ENCODE measurements around the gene IWS1. TPM values are rescaled to one million over a fixed set of nuclear protein-coding genes. Genes with fewer than 3 reads are reported as not detected.
"Not testable (repeated sequence)": the region's sequence is repeated elsewhere in the genome, so short reads cannot be mapped to it uniquely, and the experiment has no call there.

IWS1 gene
- total RNA-seq, 1 experiment from 2014 or later: 56.8 TPM

GRCh38 chr2:127545796-127546195 lies 19.5 kb upstream of the IWS1 start:
- Mint-ChIP-seq H3K36me3 (ENCODE audit: insufficient read depth, unreplicated experiment) (no peaks in the 10 kb centered on the region), H3K9me3 (ENCODE audit: unreplicated experiment) (no peaks in the 10 kb centered on the region), H3K4me1 (ENCODE audit: insufficient read depth, unreplicated experiment) (no peaks in the 10 kb centered on the region), H3K4me3 (ENCODE audit: unreplicated experiment) (no peak overlapping the region), H3K27me3 (ENCODE audit: insufficient read depth, unreplicated experiment) (peaks cover 42% of the 10 kb centered on the region), H3K27ac (ENCODE audit: low read depth, unreplicated experiment) (no peak overlapping the region)
- POLR2A ChIA-PET: no interaction called here
- CTCF ChIA-PET: no interaction called here
- DNase-seq (ENCODE audit: unreplicated experiment): no peak
- intact Hi-C loops (cut with micrococcal nuclease): no loop called here
- TF ChIP-seq CTCF (IDR thresholded peaks at IDR 0.05; ENCODE audit: unreplicated experiment): no peak
- BruUV-seq (replicated peaks): no TSS peak

GRCh38 chr2:127545189-127545588 lies 18.9 kb upstream of the IWS1 start:
- Mint-ChIP-seq H3K36me3 (ENCODE audit: insufficient read depth, unreplicated experiment) (no peaks in the 10 kb centered on the region), H3K4me3 (ENCODE audit: unreplicated experiment) (no peak overlapping the region), H3K9me3 (ENCODE audit: unreplicated experiment) (no peaks in the 10 kb centered on the region), H3K4me1 (ENCODE audit: insufficient read depth, unreplicated experiment) (no peaks in the 10 kb centered on the region), H3K27me3 (ENCODE audit: insufficient read depth, unreplicated experiment) (peaks cover 45% of the 10 kb centered on the region), H3K27ac (ENCODE audit: low read depth, unreplicated experiment) (no peak overlapping the region)
- CTCF ChIA-PET: no interaction called here
- TF ChIP-seq CTCF (IDR thresholded peaks at IDR 0.05; ENCODE audit: unreplicated experiment): no peak
- intact Hi-C loops (cut with micrococcal nuclease): no loop called here
- BruUV-seq (replicated peaks): no TSS peak
- DNase-seq (ENCODE audit: unreplicated experiment): no peak
- POLR2A ChIA-PET: interaction anchor here (0.7 kb wide), 1 partner anchor 15 kb away, joined by 3 read pairs; no protein-coding TSS in a partner anchor

GRCh38 chr2:127543013-127543501 lies 16.8 kb upstream of the IWS1 start:
- H3K27ac Mint-ChIP-seq (ENCODE audit: low read depth, unreplicated experiment); intact Hi-C loops (cut with micrococcal nuclease): not testable (repeated sequence)
- peaks cover 44% of the 10 kb centered on the region for H3K27me3 Mint-ChIP-seq (ENCODE audit: insufficient read depth, unreplicated experiment)

GRCh38 chr2:127542231-127542630 lies 15.9 kb upstream of the IWS1 start:
- intact Hi-C loops (cut with micrococcal nuclease): no loop called here
- ChIA-PET CTCF (no interaction called here), POLR2A (no interaction called here)
- Mint-ChIP-seq H3K4me1 (ENCODE audit: insufficient read depth, unreplicated experiment) (no peaks in the 10 kb centered on the region), H3K4me3 (ENCODE audit: unreplicated experiment) (no peak overlapping the region), H3K36me3 (ENCODE audit: insufficient read depth, unreplicated experiment) (peaks cover 6% of the 10 kb centered on the region), H3K27me3 (ENCODE audit: insufficient read depth, unreplicated experiment) (peaks cover 45% of the 10 kb centered on the region), H3K9me3 (ENCODE audit: unreplicated experiment) (no peaks in the 10 kb centered on the region), H3K27ac (ENCODE audit: low read depth, unreplicated experiment) (no peak overlapping the region)
- DNase-seq (ENCODE audit: unreplicated experiment): no peak
- no peak for TF ChIP-seq CTCF (IDR thresholded peaks at IDR 0.05; ENCODE audit: unreplicated experiment)
- no TSS peak for BruUV-seq (replicated peaks)

More at GRCh38 chr2:127543013-127543501, 16.8 kb upstream of the IWS1 start:
- DNase-seq (ENCODE audit: unreplicated experiment); BruUV-seq (replicated peaks); H3K4me1 Mint-ChIP-seq (ENCODE audit: insufficient read depth, unreplicated experiment); H3K9me3 Mint-ChIP-seq (ENCODE audit: unreplicated experiment); H3K36me3 Mint-ChIP-seq (ENCODE audit: insufficient read depth, unreplicated experiment); H3K4me3 Mint-ChIP-seq (ENCODE audit: unreplicated experiment); CTCF ChIA-PET; POLR2A ChIA-PET: not testable (repeated sequence)

- CTCF ChIA-PET: no interaction called here
Measured at GRCh38 chr2:127541809-127542208, 15.5 kb upstream of the IWS1 start.

More at GRCh38 chr2:127541809-127542208, 15.5 kb upstream of the IWS1 start:
- intact Hi-C loops (cut with micrococcal nuclease): no loop called here
- TF ChIP-seq CTCF (IDR thresholded peaks at IDR 0.05; ENCODE audit: unreplicated experiment): no peak
- Mint-ChIP-seq H3K36me3 (ENCODE audit: insufficient read depth, unreplicated experiment) (peaks cover 6% of the 10 kb centered on the region), H3K4me3 (ENCODE audit: unreplicated experiment) (no peak overlapping the region), H3K9me3 (ENCODE audit: unreplicated experiment) (no peaks in the 10 kb centered on the region), H3K27ac (ENCODE audit: low read depth, unreplicated experiment) (no peak overlapping the region), H3K4me1 (ENCODE audit: insufficient read depth, unreplicated experiment) (no peaks in the 10 kb centered on the region), H3K27me3 (ENCODE audit: insufficient read depth, unreplicated experiment) (peaks cover 45% of the 10 kb centered on the region)
- no TSS peak for BruUV-seq (replicated peaks)
- DNase-seq (ENCODE audit: unreplicated experiment): no peak
- POLR2A ChIA-PET: no interaction called here

Measured in MCF 10A (cell line).